ENCODE results near the gene BCAM. TPM values are rescaled to one million over a fixed set of nuclear protein-coding genes. Genes with fewer than 3 reads are reported as not detected.

Gene BCAM
- total and polyA plus RNA-seq, 4 donors = 10.5 to 87.4 (median 19.1) TPM

DNA sequence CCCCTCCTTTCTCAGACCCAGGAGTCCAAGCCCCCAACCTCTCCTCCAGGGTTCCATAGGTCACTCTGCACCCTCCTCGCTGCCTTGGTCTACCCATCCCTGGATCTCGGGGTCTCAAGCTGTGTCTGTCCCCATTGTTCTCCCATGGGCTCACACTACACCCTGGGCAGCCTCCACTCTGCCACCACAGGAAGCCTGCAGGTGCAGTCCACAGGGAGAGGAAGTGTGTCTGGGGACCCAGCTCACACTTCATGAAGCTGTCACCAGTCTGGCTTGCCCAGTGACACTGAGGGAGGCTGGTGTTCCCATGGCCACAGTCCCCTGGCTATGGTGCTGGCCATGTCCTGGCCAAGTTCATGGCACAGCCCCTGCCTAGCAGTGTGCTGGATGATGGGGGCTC lies 42.5 kb downstream of the BCAM start:
- TF ChIP-seq JUND (IDR thresholded peaks at IDR 0.05) (no peak), MAX (IDR thresholded peaks at IDR 0.05) (no peak), GABPA (IDR thresholded peaks at IDR 0.05 in 1 of 2, conservative IDR thresholded peaks at IDR 0.05 in 1 of 2) (no peak)
- TF ChIP-seq, protein P1, sequence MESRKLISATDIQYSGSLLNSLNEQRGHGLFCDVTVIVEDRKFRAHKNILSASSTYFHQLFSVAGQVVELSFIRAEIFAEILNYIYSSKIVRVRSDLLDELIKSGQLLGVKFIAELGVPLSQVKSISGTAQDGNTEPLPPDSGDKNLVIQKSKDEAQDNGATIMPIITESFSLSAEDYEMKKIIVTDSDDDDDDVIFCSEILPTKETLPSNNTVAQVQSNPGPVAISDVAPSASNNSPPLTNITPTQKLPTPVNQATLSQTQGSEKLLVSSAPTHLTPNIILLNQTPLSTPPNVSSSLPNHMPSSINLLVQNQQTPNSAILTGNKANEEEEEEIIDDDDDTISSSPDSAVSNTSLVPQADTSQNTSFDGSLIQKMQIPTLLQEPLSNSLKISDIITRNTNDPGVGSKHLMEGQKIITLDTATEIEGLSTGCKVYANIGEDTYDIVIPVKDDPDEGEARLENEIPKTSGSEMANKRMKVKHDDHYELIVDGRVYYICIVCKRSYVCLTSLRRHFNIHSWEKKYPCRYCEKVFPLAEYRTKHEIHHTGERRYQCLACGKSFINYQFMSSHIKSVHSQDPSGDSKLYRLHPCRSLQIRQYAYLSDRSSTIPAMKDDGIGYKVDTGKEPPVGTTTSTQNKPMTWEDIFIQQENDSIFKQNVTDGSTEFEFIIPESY (IDR thresholded peaks at IDR 0.05) = no peak
- 85% methylated on average over 2 of the region's 2 CpGs for WGBS
- Histone ChIP-seq H3K9ac (ENCODE audit: low read depth in 1 of 2, low read length in 2 of 2) (no peak overlapping the region), H3K27me3 (ENCODE audit: control insufficient read depth in 4 of 4, insufficient read depth in 4 of 4, low read length in 3 of 4) (no peaks in the 10 kb centered on the region), H3K36me3 (ENCODE audit: control insufficient read depth in 4 of 4, insufficient read depth in 3 of 4, low read depth in 1 of 4, low read length in 3 of 4) (no peaks in the 10 kb centered on the region), H3K9me3 (ENCODE audit: control insufficient read depth in 4 of 4, low read length in 3 of 4) (no peaks in the 10 kb centered on the region), H3K4me1 (ENCODE audit: control insufficient read depth in 4 of 4, insufficient read depth in 4 of 4, low read length in 3 of 4) (peaks cover 13 to 50% (median 36%) of the 10 kb centered on the region in 4 donors), H3K4me3 (ENCODE audit: low read depth in 1 of 3, low read length in 3 of 3) (no peak overlapping the region), H3K27ac (ENCODE audit: low read depth in 1 of 2, low read length in 2 of 2) (no peak overlapping the region)
- no peak for DNase-seq (ENCODE audit: low spot score)

- peaks cover 0 to 2% (median 0%) of the 10 kb centered on the region in 4 donors for H3K36me3 ChIP-seq (ENCODE audit: control insufficient read depth in 4 of 4, insufficient read depth in 3 of 4, low read depth in 1 of 4, low read length in 3 of 4)
- no peaks in the 10 kb centered on the region for H3K9me3 ChIP-seq (ENCODE audit: control insufficient read depth in 4 of 4, low read length in 3 of 4)
- no peak overlapping the region for H3K9ac ChIP-seq (ENCODE audit: low read depth in 1 of 2, low read length in 2 of 2)
- WGBS = 96% methylated on average over 1 of the region's 1 CpG
- no peak overlapping the region for H3K27ac ChIP-seq (ENCODE audit: low read depth in 1 of 2, low read length in 2 of 2)
- DNase-seq (ENCODE audit: low spot score) = no peak
- no peaks in the 10 kb centered on the region for H3K27me3 ChIP-seq (ENCODE audit: control insufficient read depth in 4 of 4, insufficient read depth in 4 of 4, low read length in 3 of 4)
- H3K4me3 ChIP-seq (ENCODE audit: low read depth in 1 of 3, low read length in 3 of 3) = no peak overlapping the region
- TF ChIP-seq SP1 (IDR thresholded peaks at IDR 0.05) (no peak), ATF3 (IDR thresholded peaks at IDR 0.05) (no peak), NR2F2 (IDR thresholded peaks at IDR 0.05) (no peak), TAF1 (conservative IDR thresholded peaks at IDR 0.05) (no peak), YY1 (IDR thresholded peaks at IDR 0.05) (no peak), FOXA1 (IDR thresholded peaks at IDR 0.05) (no peak), EGR1 (IDR thresholded peaks at IDR 0.05; ENCODE audit: low read depth in 2 of 2) (no peak), FOXA2 (IDR thresholded peaks at IDR 0.05) (no peak), JUND (IDR thresholded peaks at IDR 0.05) (no peak), MAX (IDR thresholded peaks at IDR 0.05) (no peak), RXRA (IDR thresholded peaks at IDR 0.05) (no peak), HNF4G (IDR thresholded peaks at IDR 0.05) (no peak)
- TF ChIP-seq, protein P2, sequence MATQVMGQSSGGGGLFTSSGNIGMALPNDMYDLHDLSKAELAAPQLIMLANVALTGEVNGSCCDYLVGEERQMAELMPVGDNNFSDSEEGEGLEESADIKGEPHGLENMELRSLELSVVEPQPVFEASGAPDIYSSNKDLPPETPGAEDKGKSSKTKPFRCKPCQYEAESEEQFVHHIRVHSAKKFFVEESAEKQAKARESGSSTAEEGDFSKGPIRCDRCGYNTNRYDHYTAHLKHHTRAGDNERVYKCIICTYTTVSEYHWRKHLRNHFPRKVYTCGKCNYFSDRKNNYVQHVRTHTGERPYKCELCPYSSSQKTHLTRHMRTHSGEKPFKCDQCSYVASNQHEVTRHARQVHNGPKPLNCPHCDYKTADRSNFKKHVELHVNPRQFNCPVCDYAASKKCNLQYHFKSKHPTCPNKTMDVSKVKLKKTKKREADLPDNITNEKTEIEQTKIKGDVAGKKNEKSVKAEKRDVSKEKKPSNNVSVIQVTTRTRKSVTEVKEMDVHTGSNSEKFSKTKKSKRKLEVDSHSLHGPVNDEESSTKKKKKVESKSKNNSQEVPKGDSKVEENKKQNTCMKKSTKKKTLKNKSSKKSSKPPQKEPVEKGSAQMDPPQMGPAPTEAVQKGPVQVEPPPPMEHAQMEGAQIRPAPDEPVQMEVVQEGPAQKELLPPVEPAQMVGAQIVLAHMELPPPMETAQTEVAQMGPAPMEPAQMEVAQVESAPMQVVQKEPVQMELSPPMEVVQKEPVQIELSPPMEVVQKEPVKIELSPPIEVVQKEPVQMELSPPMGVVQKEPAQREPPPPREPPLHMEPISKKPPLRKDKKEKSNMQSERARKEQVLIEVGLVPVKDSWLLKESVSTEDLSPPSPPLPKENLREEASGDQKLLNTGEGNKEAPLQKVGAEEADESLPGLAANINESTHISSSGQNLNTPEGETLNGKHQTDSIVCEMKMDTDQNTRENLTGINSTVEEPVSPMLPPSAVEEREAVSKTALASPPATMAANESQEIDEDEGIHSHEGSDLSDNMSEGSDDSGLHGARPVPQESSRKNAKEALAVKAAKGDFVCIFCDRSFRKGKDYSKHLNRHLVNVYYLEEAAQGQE (IDR thresholded peaks at IDR 0.05) = no peak
- TF ChIP-seq, protein P1 (IDR thresholded peaks at IDR 0.05) = no peak
- TF ChIP-seq, protein P3, sequence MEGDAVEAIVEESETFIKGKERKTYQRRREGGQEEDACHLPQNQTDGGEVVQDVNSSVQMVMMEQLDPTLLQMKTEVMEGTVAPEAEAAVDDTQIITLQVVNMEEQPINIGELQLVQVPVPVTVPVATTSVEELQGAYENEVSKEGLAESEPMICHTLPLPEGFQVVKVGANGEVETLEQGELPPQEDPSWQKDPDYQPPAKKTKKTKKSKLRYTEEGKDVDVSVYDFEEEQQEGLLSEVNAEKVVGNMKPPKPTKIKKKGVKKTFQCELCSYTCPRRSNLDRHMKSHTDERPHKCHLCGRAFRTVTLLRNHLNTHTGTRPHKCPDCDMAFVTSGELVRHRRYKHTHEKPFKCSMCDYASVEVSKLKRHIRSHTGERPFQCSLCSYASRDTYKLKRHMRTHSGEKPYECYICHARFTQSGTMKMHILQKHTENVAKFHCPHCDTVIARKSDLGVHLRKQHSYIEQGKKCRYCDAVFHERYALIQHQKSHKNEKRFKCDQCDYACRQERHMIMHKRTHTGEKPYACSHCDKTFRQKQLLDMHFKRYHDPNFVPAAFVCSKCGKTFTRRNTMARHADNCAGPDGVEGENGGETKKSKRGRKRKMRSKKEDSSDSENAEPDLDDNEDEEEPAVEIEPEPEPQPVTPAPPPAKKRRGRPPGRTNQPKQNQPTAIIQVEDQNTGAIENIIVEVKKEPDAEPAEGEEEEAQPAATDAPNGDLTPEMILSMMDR (IDR thresholded peaks at IDR 0.05; ENCODE audit: low read depth, low read length, missing input control) = no peak
- peaks cover 14 to 58% (median 45%) of the 10 kb centered on the region in 4 donors for H3K4me1 ChIP-seq (ENCODE audit: control insufficient read depth in 4 of 4, insufficient read depth in 4 of 4, low read length in 3 of 4)
Measured at GRCh38 chr19:44855606-44856005, 46.7 kb downstream of the BCAM start.
